Measurements from ENCODE around the gene CACNA1B.
"Not testable (repeated sequence)": the region's sequence is repeated elsewhere in the genome, so short reads cannot be mapped to it uniquely, and the experiment has no call there.

Gene CACNA1B

DNA sequence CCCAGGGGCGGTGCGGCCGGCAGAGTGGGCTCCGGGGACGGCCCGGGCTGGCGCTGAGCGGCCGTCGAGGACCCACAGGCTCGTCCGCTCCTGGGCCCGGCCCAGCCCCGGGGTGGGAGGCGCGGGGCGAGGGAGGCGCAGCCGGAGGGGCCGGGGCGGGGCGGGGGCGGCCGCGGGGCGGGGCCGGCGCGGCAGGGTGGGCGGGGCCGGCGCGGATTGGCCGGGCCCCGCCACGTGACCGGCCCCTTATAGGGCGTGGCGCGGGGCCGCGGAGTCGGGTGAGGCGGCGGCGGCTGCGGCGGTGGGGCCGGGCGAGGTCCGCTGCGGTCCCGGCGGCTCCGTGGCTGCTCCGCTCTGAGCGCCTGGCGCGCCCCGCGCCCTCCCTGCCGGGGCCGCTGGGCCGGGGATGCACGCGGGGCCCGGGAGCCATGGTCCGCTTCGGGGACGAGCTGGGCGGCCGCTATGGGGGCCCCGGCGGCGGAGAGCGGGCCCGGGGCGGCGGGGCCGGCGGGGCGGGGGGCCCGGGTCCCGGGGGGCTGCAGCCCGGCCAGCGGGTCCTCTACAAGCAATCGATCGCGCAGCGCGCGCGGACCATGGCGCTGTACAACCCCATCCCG is at the start of gene CACNA1B:
Gene CACNA1B, plus strand, starts transcription at position 277 of the 617 bp plus-strand sequence. Its CDS starts 152 bp downstream, at position 429.
- not testable (repeated sequence) for DNase-seq

DNA sequence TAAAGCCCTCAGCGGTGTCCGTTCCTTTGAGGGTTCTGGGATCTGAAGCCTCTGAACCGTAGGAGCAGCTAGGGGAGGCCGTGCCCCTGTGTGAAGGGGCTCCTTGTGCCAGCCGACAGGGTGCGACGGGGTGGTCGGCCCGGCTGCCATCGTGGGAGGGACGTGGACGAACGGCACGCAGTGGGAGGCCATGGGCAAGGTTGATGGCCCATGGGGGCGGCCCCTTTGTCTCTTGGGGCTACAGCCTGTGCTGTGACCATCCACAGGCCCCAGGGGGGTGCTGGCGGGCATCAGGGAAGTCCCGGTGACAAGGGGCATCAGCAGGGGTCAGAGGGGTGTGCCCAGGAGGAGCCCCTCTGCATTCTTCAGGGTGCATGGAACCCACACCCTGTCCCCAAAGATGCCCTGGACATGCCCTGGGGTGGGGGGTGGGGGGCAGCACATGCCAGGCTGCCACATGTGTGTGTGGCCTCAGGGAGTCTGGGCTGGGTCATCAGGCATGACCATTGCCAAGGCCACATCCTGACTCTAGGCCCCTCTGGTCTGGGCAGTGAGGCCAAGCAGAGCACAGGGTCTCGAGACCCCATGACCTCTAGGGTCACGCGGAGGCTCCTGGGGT is 49.6 kb upstream of the CACNA1B start:
- DNase-seq = no peak

DNA sequence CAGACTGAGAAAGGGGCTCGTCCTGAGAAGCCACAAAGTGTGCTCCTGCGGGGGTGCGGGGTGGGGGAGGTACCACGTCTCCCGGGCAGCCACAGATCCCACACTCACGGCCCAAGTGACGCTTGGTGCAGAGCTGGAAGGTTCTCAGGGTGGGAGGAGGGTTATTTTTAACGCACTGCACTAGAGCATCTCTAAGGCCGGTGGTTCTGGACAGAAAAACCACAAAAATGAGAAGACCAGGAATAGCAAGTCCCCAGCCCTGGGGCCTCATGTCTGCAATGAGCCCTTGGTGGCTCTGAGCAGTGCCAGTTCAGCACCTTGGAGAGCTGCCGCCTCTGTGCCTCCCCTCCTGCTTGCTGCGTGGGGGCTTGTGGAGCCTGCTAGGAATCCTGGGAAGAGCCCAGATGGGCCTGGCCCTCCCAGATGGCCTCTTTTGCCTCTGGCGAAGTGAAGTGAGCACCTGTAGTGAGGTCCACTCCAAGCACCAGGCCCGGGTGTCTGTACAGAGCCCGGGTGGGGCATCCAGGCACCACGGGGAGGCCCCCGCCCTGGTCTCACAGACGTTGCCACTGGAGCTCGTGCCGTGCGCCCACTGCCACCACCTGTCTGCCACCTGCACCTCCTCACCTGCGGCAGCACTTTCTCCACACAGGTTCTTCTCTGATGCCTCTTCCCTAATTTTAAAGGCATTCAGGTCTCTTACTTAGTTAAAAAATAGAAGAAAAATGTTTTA is 48.9 kb upstream of the CACNA1B start:
- no peak for DNase-seq

DNA sequence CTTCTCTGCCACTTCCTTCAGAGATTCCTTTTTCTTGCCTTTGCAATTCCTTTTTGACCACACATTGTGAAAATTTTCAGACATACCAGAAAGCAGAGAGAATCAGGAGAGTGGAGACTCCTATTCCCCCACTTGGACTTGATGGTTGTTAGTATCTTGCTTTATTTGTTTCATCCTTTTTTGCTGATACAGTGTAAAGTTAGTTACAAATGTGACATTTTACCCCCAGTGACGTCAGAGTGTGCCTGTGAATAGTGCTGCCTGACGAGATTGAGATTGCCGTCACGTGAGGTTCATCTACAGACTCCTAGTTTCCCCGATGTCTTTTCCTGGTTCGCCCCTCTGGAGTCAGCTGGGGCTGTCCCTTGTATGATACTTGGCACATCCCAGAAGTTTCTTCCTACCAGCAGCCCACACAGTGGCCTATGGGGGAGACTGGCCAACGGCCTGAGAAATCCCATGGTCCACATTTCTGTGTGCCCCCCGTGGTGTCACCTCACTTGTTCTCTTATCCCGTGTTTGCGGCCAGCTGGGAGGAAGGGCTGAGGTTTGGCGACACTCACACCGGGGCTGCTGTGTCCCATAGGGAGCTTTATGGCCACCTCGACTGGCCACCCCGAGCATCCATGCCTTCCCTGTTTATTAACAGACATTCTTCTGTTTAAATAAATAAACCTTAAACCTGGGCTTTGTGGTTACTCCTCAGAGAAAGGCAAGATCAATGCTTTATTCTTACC is 48.2 kb upstream of the CACNA1B start:
- no peak for DNase-seq

DNA sequence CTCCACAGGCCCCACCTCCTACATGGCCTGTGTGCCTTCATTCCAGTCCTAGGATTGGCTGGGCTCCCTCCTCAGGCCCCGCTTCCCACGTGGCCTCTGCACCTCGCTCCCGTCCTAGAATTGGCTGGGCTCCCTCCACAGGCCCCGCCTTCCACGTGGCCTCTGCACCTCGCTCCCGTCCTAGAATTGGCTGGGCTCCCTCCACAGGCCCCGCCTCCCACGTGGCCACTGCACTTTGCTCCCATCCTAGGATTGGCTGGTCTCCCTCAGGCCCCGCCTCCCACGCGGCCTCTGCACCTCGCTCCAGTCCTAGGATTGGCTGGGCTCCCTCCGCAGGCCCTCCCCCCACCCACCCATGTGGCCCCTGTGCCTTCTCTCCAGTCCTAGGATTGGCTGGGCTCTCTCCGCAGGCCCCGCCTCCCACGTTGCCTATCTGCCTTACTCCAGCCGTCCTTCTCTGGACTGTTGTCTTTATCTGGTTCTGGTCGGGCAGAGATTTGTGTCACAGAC is 45.3 kb upstream of the CACNA1B start:
- DNase-seq = no peak

DNA sequence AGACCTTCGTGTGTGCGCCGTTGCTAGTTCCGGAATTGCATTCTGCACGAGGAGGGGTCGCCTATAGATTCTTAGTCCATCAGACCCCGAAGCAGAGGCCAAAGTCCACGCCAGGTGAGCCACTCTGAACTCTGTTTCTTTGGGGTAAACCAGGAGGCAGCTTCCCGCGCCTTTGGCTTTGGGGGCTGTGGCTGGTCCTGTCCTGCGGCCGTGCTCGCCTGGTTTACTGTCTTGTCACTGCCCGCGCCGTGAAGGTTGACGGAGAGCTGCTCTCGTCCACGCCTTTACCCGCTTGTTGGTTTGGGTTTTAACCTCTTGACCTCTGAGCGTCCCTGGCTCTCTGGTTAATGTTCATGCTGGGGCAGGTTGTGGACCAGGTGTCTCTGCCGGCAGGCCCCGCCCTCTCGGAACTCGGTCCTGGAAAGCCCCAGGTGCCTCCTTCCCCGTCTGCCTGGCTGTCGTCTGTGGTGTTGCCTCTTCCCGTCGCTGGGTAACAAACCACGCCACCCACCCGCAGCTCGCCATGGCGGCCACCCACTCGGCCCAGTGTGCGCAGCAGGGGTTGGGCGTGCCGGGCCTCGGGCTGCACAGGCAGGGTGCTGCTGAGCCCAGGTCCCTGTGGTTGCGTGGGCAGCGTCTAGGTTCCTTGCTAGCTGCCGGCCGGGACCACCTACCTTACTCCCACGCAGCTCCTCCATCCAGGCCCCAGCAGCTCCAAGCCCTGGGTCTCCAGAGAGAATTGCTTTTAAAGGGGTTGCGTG is 44.6 kb upstream of the CACNA1B start:
- DNase-seq = no peak

DNA sequence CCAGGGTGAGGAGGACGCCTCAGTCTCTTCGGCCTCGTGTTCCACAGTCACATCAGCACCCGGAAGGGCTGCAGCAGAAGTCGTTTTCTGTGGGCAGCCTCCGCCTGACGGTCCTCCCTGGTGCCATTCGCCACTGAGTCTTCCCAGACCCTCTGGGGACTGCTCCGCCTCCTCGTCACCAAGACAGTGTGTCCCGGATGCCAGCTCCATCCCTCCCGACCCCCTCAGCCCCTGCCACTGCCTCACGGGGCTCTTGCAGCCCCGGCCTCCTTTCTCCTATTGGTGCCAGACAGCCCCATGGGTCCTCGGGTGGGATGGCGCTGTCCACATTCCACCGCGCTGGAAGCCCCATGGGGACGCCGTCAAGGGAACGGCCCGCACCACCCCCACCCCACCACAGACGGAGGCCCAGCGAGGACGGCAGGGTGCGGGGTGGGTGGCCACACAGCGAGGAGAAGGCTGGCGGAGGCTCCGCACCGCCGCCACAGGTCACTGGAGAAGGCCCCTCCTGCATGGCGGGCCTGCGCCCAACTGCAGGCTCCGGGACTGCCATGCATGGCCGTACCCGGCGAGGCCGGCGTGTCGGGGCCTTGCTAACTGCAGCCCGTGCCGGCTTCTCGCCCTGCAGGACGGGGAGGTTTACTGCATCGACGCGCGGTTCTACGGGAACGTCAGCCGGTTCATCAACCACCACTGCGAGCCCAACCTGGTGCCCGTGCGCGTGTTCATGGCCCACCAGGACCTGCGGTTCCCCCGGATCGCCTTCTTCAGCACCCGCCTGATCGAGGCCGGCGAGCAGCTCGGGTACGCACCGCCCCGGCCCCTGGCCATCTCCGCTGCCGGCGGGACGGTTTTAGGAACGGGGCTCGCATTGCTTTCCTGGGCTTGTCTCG is 43.6 kb upstream of the CACNA1B start:
- no peak for DNase-seq

DNA sequence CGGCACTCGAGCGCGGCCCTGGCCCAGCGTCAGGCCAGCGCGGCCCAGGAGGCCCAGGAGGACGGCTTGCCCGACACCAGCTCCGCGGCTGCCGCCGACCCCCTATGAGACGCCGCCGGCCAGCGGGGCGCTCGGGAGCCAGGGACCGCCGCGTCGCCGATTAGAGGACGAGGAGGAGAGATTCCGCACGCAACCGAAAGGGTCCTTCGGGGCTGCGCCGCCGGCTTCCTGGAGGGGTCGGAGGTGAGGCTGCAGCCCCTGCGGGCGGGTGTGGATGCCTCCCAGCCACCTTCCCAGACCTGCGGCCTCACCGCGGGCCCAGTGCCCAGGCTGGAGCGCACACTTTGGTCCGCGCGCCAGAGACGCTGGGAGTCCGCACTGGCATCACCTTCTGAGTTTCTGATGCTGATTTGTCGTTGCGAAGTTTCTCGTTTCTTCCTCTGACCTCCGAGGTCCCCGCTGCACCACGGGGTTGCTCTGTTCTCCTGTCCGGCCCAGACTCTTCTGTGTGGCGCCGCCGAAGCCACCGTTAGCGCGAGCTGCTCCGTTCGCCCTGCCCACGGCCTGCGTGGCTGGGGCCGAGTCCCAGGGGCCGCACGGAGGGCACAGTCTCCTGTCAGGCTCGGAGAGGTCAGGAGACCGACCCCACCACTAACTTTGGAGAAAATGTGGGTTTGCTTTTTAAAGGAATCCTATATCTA is 42.6 kb upstream of the CACNA1B start:
- no peak for DNase-seq

DNA sequence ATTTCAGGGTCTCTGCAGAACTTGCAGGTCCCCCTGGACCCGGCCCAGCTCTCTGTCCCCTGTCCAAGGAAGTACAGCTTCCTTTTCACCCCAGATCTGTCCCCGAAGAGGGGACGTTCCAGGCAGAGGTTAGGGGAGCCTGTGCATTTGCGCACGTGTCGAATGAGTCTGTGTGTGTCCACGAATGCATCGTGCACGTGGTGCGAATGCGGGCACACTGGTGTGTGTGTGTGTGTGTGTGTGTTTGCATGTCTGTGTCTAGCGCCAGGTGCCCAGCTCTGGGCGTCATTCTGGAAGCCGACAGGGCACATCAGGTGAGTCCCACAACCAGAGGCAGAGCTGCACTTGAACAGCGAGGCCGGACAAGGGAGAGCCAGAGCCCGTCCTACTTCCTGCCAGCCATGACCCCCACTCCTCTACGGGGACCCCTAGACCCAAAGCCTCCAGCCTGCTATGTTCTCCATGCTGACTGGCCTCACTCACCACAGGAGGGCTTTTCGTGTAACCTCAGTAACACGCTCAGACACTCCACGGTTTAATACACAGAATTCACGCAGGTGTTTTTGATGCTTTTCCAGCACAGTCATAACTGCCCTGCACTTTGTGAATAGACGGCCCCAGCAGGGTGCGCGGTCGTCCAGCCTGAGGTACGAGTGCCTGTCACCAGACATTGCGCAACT is 41.3 kb upstream of the CACNA1B start:
- DNase-seq = no peak

DNA sequence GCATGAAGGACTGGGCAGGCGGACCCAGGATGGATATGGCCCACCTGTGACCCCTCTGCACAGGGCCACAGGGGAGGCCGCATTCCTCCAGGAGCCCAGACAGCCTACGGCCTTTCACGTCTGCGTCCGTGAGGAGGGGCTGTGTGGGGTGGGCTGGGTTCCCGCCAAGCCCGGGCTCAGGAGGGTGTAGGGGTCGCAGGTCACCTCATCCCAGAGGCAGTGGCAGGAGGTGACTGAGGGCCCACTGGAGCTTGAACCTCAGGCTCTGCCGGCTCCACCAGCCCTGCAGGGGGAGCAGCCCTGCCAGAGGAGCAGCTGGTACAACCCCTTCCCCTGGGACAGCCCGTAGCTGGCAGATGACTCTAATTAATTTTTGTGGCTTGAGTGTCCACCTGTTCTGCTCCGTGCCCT is 40.7 kb upstream of the CACNA1B start:
- DNase-seq = no peak

DNA sequence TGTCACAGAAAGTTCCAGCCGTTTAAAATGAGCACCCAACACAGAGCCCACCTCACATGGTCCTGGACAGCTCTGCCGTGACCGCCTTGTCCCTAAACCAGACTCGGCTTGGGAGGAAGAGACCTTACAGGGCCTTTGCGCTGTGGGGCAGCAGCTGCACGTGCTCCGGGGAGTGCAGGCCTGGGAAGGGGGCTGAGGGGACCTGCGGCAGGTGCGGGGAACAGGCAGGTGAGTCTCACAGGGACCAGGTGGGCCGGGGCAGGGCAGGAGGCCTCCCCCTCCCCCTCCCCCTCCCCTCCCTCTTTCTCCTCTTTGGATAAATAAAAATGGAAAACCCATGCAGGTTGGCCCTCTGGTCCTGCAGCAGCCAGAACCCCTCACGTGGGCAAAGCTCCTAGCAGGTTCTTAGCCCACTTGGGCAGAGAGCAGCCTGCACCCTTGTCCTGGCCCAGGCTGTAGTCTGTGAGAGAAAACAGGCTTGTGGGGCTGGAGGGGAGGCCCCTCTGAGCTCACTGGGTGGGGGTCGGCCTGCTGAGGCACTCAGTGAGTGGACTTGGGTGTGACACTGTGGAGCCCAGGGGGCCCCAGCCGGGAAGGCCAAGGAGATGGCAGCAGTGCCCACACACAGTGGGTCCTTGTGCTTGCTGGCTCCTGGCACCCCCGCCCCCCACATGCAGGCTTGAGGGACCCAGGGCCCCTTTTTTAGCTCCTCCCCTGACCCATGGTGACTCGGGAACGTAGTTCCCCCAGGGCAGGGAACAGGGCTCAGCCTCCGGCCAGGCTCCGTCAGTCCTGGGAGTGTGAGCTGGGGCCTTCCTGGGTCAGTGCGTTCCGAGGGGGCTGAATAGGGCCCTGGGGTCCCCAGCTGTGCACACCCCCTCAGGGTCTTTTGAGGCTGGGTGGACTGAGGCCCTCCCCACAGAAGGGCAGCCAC is 40.0 kb upstream of the CACNA1B start:
- DNase-seq = no peak

DNA sequence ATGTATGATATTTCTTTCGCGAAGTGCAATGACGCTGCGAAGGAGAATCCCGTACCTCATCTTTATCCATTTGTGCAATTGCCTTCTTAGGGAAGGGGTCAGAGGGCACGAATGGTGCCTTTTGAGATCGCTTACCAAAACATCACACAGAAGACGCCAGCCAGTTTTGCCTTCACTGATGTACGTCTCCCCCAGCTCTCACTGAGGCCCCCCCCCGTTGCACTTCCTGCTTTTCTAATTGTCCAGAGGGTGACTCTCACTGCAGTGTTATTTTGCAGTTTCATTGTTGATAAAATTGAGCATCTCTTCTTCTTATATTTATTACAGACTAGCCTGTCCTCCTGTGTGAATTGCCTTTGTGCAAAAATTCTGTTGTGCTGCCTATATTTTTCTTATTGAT is 39.0 kb upstream of the CACNA1B start:
- no peak for DNase-seq

DNA sequence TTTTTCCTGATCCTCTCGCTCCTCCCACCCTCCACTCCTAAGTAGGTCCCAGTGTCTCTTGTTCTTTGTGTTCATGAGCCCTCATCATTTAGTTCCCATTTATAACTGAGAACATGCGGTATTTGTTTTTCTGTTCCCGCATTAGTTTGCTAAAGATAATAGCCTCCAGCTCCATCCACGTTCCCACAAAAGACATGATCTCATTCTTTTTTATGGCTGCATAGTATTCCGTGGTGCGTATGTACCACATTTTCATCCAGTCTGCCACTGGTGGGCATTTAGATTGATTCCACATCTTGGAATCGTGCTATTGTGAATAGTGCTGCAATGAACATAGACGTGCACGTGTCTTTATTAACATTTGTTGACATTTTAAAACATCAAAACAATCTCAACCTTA is 34.2 kb upstream of the CACNA1B start:
- DNase-seq = no peak

DNA sequence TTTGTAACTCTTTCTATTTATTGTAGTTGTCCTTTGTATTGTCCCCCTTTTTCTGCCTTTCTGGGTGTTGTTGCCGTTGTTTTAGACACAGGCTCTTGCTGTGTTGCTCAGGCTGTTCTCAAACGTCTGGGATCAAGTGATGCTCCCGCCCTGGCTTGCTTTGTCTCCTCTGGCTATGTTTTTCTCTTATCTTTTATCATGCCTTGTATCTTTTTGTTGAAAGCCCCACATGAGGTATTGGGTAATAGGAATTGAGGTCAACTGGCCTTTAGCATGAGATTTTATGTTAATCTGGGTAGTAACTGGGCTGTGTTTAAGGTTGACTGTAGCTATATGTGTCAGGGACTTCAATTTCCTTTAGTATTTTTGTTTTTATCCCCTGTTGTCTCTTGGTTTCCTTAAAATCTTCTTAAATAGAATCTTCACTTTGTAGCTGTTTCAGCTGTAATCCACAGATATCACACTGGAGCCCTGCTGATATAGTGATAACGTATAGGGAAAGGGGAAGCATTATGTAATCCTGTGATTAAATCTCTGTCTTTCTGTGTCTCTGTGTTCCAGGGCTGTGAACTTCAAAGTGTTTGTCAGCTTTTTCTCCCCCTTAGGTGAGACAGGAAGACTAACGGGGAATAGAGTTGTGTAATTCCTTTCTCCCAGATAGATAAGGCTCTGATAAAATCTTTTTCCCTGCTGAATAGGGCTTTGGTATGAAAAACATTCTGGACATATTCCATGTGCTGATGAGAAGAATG is 25.9 kb upstream of the CACNA1B start:
- DNase-seq = no peak

DNA sequence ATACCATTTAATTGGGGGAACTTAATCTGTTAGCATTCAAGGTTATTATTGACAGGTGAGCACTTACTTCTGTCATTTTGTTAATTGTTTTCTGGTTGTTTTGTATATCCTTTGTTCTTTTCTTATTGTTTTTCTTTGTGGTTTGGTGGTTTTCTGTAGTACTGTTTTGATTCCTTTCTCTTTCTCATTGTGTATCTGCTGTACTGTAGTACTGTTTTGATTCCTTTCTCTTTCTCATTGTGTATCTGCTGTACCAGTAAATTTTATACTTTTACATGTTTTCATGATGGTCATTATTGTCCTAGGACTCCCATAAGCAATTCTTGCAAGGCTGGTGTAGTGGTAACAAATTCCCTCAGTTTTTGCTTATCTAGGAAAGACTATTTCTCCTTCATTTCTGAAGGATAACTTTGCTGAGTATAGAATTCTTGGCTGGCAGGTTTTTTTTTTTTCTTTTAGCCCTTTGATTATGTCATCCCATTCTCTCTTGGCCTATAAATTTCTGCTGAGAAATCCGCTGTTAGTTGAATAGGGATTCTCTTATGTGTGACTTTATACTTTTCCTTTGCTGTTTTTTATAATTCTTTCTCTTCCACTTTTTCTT is 24.1 kb upstream of the CACNA1B start:
- no peak for DNase-seq

DNA sequence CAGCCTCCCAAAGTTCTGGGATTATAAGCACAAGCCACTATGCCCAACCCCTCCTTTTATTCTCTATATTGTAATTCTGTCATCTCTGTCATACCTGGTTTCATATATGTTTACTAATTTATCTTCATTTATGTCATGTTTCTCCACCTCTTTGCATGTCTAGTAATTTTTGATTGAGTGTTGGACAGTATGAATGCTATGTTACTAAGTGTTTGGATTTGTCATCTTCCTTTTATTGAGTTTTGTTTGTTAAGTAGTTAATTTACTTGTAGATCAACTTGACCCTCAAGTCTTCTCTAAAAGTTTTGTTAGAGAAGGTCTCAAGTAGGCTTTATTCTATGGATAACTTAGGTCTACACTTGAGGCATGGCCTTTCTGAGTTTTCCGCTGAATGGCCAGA is 17.2 kb upstream of the CACNA1B start:
- DNase-seq = no peak

DNA sequence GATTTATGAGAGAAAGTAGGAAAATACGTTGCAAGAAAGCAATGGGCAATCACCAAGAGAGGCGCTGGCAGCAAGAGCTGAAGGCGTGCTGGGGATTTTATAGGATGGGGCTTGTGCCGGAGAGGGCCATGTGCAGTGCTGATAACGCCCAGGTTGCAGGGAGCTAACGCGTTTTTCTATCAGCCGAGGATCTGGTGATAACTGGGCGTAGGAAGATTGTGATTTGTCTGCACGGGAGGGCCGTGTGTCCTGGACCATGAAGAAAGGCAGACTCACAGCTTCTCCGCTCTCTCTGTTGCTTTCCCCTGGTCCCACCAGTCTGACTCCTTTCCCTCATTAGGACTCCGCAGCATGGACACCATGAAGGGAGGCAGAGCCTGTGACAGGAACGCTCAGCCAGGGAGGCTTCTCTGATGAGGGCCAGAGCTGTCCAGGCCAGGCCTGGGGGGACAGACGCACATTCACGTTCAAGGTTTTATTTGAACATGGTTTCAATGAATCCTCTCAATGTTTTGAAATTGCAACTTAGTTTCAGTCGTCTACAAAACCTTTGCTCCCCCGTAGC is 11.9 kb upstream of the CACNA1B start:
- DNase-seq = no peak
